NCI-H2196 treated with DMSO at 0.1 percent for 48 hours (cell line): Measurements from ENCODE around the gene CHCHD5.
"Not testable (repeated sequence)": the region's sequence is repeated elsewhere in the genome, so short reads cannot be mapped to it uniquely, and the experiment has no call there.

Experiments
- DNase-seq: peaks from one replicate; lab custom pipeline; 2025; ENCODE audit not compliant: unreplicated experiment; lab: John Stamatoyannopoulos, UW

Gene CHCHD5

DNA sequence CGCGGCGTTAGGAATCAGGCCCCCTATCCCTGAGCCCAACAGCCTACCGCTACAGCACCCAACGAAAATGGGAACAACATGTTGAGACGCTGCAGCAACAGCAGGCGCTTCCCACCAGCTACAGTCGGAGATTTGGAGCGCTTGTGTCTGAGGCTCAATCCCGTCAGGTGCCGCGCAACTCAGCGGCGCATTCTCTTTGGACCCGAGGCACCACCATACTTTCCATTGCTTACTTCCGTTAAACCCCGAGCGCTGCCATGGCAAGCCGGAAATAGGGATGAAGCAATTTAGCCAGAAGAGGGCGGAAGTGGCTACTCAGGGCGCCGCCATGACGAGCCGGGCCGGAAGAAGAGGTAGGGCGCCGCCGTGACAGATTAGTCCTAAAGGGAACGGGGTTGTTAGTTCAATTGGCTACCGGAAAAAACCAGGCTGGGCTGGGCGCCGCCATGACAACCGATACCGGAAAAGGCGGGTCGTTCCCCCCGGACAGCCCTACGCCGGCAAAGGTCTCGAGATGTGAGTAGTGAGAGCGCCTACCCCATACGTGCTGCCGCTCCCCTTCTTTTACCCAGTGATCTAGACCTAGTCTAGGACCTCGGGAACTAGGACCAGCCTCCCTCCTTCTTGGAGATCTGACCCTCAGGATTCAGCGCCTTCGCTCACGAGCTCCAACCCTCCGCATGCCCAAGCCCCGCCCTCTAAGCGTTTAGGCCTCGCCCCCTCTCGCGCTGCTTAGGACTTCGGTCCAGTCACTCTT is at the start of gene CHCHD5:
Gene CHCHD5 (plus strand): TSS at position 476 of the 757 bp plus-strand sequence. CDS start 39 bp downstream, at position 515.
- DNase-seq = peak; percentile 96

DNA sequence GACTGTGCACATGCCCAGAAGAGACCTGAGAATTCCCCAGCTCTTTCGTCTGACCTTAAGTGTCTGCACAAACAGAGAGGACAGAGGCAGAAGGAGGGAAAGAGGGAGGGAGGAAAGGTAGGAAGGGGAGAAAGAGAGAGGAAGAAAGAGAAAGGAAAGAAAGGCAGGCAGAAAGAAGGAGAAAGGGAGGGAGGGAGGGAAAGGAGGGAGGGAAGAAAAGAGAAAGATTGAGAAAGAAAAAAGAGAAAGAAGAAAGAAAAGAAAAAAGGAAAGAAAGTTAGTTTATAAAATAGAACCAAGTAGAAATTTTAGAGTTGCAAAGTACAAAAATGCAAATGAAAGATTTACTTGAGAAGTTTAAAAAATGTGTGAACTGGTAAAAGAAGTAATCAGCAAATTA is 49.6 kb upstream of the CHCHD5 start:
- DNase-seq = no peak

- DNase-seq = not testable (repeated sequence)
These were observed 47.7 kb upstream of the CHCHD5 start for GRCh38 chr2:112536665-112537064.

GRCh38 chr2:112539306-112539705 is 45.1 kb upstream of the CHCHD5 start:
- no peak for DNase-seq

- DNase-seq = no peak
These were observed 43.5 kb upstream of the CHCHD5 start for GRCh38 chr2:112540906-112541305.

DNA sequence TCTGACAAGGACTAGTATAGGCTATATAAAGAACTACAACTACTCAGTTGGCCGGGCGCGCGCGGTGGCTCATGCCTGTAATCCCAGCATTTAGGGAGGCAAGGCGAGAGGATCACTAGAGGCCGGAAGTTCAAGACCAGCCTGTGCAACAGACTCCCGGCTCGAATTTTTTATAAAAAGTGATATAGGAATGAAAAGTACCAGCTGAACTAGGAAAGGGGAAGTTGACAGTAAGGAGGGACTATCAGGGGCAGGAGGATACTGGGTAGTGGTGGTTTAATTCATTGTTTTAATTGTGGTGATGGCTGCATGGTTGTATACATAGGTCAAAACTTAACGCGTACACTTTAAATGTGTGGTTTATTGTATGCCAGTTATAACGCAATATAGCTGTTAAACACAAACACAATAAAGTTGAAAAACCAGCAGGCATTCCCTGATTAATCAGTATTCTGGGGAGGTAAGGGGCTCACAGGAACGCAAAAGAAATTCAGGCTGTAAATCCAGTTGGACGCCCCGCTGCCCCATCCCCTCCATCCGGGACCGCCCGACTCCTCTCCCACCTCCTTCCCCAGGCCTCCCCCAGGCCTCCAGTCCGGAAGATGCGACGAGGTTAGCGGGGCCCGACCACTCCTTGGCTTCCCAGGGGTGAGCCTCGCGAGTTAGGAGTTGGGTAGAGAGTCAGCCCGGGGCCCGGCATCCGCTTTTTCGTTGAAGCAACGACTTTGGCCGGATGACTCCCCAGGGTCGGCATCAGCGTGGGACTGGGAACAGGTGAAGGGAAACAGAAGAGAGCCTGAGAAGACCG is 42.9 kb upstream of the CHCHD5 start:
- DNase-seq = peak; percentile 79

- DNase-seq = peak; percentile 88
These were observed 42.1 kb upstream of the CHCHD5 start, which contains the start of gene POLR1B for GRCh38 chr2:112542123-112542983. POLR1B (plus strand) TSS chr2:112542465; CDS start chr2:112542495, 30 bp downstream.

- no peak for DNase-seq
These were observed 41.3 kb upstream of the CHCHD5 start for GRCh38 chr2:112542984-112543661.

DNA sequence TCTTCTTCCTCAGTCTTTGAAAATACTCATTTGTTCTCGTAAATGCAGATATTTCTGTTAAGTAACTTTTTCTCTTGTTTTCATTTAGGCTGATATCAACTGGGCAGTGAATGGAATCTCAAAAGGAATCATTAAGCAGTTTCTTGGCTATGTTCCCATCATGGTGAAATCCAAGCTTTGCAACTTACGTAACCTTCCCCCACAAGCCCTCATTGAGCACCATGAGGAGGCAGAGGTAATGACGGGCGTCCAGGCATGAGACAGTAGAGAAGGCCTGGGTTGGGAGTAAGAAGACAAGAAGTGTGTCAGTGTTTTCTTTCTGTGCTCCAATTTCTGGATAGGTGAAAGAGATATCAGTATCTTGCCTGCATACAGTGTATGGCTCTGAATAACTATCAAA is 37.1 kb upstream of the CHCHD5 start:
- peak; percentile 50 for DNase-seq

DNA sequence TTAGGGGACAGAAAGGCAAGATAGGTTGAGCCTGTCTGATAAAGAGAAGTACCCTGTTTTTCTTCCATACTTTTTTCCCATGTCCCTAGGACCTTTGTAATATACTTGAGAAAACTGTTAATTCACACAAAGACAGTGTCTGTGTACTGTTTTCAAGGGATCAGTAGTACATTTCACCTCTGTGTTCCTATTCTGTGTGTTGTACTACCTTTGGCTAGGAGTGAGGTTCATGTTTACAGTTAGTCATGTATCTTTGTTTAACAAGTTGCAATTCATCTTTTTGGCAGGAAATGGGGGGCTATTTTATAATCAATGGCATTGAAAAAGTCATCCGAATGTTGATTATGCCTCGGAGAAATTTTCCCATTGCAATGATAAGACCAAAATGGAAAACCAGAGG is 35.4 kb upstream of the CHCHD5 start:
- no peak for DNase-seq

GRCh38 chr2:112566104-112566503 is 18.3 kb upstream of the CHCHD5 start:
- DNase-seq = no peak

DNA sequence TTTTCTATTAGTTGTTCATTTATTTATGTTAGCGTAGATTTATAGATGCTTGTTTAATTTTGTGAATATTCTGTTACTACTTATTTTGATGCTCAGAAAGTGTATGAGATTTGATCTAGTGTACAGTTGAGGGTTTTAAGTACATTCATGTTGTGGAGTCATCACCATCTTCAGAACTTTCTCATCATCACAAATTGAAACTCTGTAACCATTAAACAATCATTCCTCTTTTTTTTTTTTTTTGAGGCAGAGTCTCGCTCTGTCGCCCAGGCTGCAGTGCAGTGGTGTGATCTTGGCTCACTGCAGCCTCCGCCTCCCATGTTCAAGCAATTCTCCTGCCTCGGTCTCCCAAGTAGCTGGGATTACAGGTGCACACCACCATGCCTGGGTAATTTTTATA is 17.9 kb upstream of the CHCHD5 start:
- DNase-seq = not testable (repeated sequence)

- DNase-seq = no peak
These were observed 12.4 kb upstream of the CHCHD5 start for GRCh38 chr2:112572005-112572404.

DNA sequence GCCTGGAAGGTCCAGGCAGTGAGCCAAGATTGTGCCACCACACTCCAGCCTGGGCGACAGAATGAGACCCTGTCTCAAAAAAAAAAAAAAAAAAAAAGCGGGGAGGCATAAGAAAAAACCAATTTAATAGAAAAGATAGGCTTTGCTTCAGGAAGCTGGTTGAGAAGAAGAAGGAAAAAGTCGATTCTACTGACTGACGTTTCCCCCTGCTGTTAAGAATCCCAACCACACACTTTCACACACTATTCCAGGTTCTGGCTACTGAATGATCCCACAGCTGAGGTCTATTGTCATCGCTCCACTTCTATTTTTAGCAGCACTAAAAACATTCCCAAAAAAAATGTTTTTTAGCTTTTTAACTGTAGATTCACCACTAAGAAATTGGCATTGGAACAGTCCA is 6.7 kb upstream of the CHCHD5 start:
- no peak for DNase-seq

- DNase-seq = no peak
These were observed 5.2 kb upstream of the CHCHD5 start for GRCh38 chr2:112579241-112579640.

GRCh38 chr2:112580084-112580483 is 4.3 kb upstream of the CHCHD5 start:
- no peak for DNase-seq

DNA sequence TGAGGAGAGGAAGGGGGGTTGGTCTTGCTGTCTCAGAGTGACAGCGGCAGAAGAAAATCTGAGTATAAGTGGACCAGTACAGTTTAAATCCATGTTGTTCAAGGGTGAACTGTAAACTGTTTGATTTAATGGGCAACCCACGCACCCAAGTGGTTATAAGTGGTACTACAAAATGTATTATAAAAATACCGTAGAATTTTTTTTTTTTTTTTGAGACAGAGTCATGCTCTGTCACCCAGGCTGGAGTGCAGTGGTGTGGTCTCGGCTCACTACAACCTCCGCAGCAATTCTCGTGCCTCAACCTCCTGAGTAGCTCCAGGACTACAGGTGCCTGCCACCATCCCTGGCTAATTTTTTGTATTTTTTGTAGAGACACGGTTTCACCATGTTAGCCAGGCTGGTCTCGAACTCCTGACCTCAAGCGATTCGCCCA is 2.1 kb upstream of the CHCHD5 start:
- peak; percentile 35 for DNase-seq

- no peak for DNase-seq
These were observed 794 bp upstream of the CHCHD5 start for GRCh38 chr2:112583497-112584133.

DNA sequence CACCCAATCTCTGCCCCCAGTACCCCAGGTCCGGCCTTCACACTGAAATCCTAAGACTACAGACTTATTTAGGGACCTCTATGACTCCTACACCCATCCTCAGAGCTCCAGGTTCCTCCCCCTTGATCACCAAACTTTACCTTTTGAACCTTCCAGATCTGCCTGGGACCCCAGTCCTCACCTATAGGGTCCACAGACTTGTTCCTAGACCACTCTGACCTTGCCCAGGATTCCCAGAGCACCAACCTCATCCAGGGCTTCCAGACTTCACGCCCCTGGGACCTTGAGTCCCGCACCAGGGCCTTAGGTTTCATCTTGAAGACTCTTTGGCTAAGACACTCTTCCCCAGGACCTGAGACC is 462 bp downstream of the CHCHD5 start:
- DNase-seq = no peak

- DNase-seq = no peak
These were observed 991 bp downstream of the CHCHD5 start for GRCh38 chr2:112585400-112585799.
